IMR-90 (cell line): ENCODE measurements around the gene ANO7. TPM values are rescaled to one million over a fixed set of nuclear protein-coding genes. Genes with fewer than 3 reads are reported as not detected.

ENCODE experiments used
- polyA plus RNA-seq, 3 experiments: library from polyadenylated mRNA; depleted of rRNA; stranded (reverse); fragments of >200 nt; gene quantifications; 2 replicates each; pipeline ENCODE4 v1.2.3, GENCODE V29; 2012; ENCODE audit warnings: low replicate concordance in 1 of 3
- total RNA-seq: library from RNA; depleted of rRNA; stranded (reverse); fragments of >200 nt; gene quantifications from 2 replicates; pipeline ENCODE4 v1.2.3, GENCODE V29; 2012
- TF ChIP-seq, protein P1 (sequence below): conservative IDR thresholded peaks from 2 replicates; pipeline ENCODE4 v1.5.1; 2012; ENCODE audit warnings: mild to moderate bottlenecking, low read depth, low read length, improper control_type of control experiment

The ANO7 gene
- total and polyA plus RNA-seq, 2 of the 4 experiments (the other 2 are of a cell fraction), result 0.36 to 3.4 TPM

GRCh38 chr2:241188361-241189092, at the start of gene ANO7 (continued):
- TF ChIP-seq, protein P1, sequence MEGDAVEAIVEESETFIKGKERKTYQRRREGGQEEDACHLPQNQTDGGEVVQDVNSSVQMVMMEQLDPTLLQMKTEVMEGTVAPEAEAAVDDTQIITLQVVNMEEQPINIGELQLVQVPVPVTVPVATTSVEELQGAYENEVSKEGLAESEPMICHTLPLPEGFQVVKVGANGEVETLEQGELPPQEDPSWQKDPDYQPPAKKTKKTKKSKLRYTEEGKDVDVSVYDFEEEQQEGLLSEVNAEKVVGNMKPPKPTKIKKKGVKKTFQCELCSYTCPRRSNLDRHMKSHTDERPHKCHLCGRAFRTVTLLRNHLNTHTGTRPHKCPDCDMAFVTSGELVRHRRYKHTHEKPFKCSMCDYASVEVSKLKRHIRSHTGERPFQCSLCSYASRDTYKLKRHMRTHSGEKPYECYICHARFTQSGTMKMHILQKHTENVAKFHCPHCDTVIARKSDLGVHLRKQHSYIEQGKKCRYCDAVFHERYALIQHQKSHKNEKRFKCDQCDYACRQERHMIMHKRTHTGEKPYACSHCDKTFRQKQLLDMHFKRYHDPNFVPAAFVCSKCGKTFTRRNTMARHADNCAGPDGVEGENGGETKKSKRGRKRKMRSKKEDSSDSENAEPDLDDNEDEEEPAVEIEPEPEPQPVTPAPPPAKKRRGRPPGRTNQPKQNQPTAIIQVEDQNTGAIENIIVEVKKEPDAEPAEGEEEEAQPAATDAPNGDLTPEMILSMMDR, result no peak
